Measurements from ENCODE around the gene ALOX15. TPM values are rescaled to one million over a fixed set of nuclear protein-coding genes. Genes with fewer than 3 reads are reported as not detected.

ALOX15 gene
- total RNA-seq, 1 experiment from 2014 or later, result 0.50 TPM

- Histone ChIP-seq H3K36me3 (ENCODE audit: control insufficient read depth, insufficient read depth, low read length) (no peaks in the 10 kb centered on the region), H3K9me3 (no peaks in the 10 kb centered on the region), H3K27me3 (replicated peaks; ENCODE audit: control insufficient read depth, insufficient read depth, low read length) (no peaks in the 10 kb centered on the region), H3K4me3 (ENCODE audit: low read depth, low read length) (no peak overlapping the region), H3K4me1 (no peaks in the 10 kb centered on the region)
- DNase-seq, result no peak
- H3K9me3 Mint-ChIP-seq (ENCODE audit: unreplicated experiment), result no peaks in the 10 kb centered on the region
- peaks cover 6% of the 10 kb centered on the region for H3K27me3 Mint-ChIP-seq (ENCODE audit: insufficient read depth, unreplicated experiment)
- peaks cover 11% of the 10 kb centered on the region for H3K4me1 Mint-ChIP-seq (ENCODE audit: low read depth, unreplicated experiment)
- intact Hi-C loops (cut with micrococcal nuclease; ENCODE audit: unreplicated experiment), result no loop called here
- no TSS peak for BruUV-seq (replicated peaks)
- no peak overlapping the region for H3K27ac Mint-ChIP-seq (ENCODE audit: unreplicated experiment)
- H3K36me3 Mint-ChIP-seq (ENCODE audit: insufficient read depth, unreplicated experiment), result no peaks in the 10 kb centered on the region
- CTCF ChIA-PET, result no interaction called here
- TF ChIP-seq CTCF (IDR thresholded peaks at IDR 0.05; ENCODE audit: insufficient read depth in 1 of 2, low read depth in 1 of 2, low read length in 1 of 2, severe bottlenecking in 1 of 2, unreplicated experiment in 1 of 2), result no peak
- no peak overlapping the region for H3K4me3 Mint-ChIP-seq (ENCODE audit: unreplicated experiment)
- POLR2A ChIA-PET, result interaction anchor here (0.7 kb wide), 1 partner anchor 19 kb away, joined by 4 read pairs; no protein-coding TSS in a partner anchor
Measured at GRCh38 chr17:4634976-4635375, 6.5 kb downstream of the ALOX15 start.

GRCh38 chr17:4633643-4634042 is 7.8 kb downstream of the ALOX15 start:
- no peak overlapping the region for H3K4me3 ChIP-seq (ENCODE audit: low read depth, low read length)
- H3K9me3 Mint-ChIP-seq (ENCODE audit: unreplicated experiment), result no peaks in the 10 kb centered on the region
- intact Hi-C loops (cut with micrococcal nuclease; ENCODE audit: unreplicated experiment), result no loop called here
- DNase-seq, result no peak
- TF ChIP-seq CTCF (IDR thresholded peaks at IDR 0.05; ENCODE audit: insufficient read depth in 1 of 2, low read depth in 1 of 2, low read length in 1 of 2, severe bottlenecking in 1 of 2, unreplicated experiment in 1 of 2), result no peak
- H3K4me1 ChIP-seq, result no peaks in the 10 kb centered on the region
- POLR2A ChIA-PET, result no interaction called here
- CTCF ChIA-PET, result no interaction called here
- H3K27ac Mint-ChIP-seq (ENCODE audit: unreplicated experiment), result no peak overlapping the region
- BruUV-seq (replicated peaks), result no TSS peak
- peaks cover 2% of the 10 kb centered on the region for H3K4me1 Mint-ChIP-seq (ENCODE audit: low read depth, unreplicated experiment)
- no peaks in the 10 kb centered on the region for H3K36me3 ChIP-seq (ENCODE audit: control insufficient read depth, insufficient read depth, low read length)
- no peaks in the 10 kb centered on the region for H3K9me3 ChIP-seq
- H3K4me3 Mint-ChIP-seq (ENCODE audit: unreplicated experiment), result no peak overlapping the region
- peaks cover 6% of the 10 kb centered on the region for H3K27me3 Mint-ChIP-seq (ENCODE audit: insufficient read depth, unreplicated experiment)
- H3K27me3 ChIP-seq (replicated peaks; ENCODE audit: control insufficient read depth, insufficient read depth, low read length), result no peaks in the 10 kb centered on the region
- no peaks in the 10 kb centered on the region for H3K36me3 Mint-ChIP-seq (ENCODE audit: insufficient read depth, unreplicated experiment)

GRCh38 chr17:4632581-4632920 is 8.9 kb downstream of the ALOX15 start:
- intact Hi-C loops (cut with micrococcal nuclease; ENCODE audit: unreplicated experiment), result no loop called here
- Histone ChIP-seq H3K4me3 (ENCODE audit: low read depth, low read length) (no peak overlapping the region), H3K27me3 (replicated peaks; ENCODE audit: control insufficient read depth, insufficient read depth, low read length) (no peaks in the 10 kb centered on the region), H3K36me3 (ENCODE audit: control insufficient read depth, insufficient read depth, low read length) (no peaks in the 10 kb centered on the region), H3K9me3 (no peaks in the 10 kb centered on the region), H3K4me1 (no peaks in the 10 kb centered on the region)
- POLR2A ChIA-PET, result interaction anchor here (1.1 kb wide), 1 partner anchor 22 kb away, joined by 4 read pairs; no protein-coding TSS in a partner anchor
- no peaks in the 10 kb centered on the region for H3K9me3 Mint-ChIP-seq (ENCODE audit: unreplicated experiment)
- DNase-seq, result no peak
- no peak overlapping the region for H3K27ac Mint-ChIP-seq (ENCODE audit: unreplicated experiment)
- H3K36me3 Mint-ChIP-seq (ENCODE audit: insufficient read depth, unreplicated experiment), result no peaks in the 10 kb centered on the region
- H3K4me3 Mint-ChIP-seq (ENCODE audit: unreplicated experiment), result no peak overlapping the region
- BruUV-seq (replicated peaks), result no TSS peak
- CTCF ChIA-PET, result no interaction called here
- H3K4me1 Mint-ChIP-seq (ENCODE audit: low read depth, unreplicated experiment), result no peaks in the 10 kb centered on the region
- peaks cover 6% of the 10 kb centered on the region for H3K27me3 Mint-ChIP-seq (ENCODE audit: insufficient read depth, unreplicated experiment)
- TF ChIP-seq CTCF (IDR thresholded peaks at IDR 0.05; ENCODE audit: insufficient read depth in 1 of 2, low read depth in 1 of 2, low read length in 1 of 2, severe bottlenecking in 1 of 2, unreplicated experiment in 1 of 2), result no peak
